GM18870 (cell line): Measurements from ENCODE around the gene SLC14A1.

ENCODE experiments used
- ATAC-seq: cut with Tn5 transposase; IDR thresholded peaks from one replicate; pipeline ENCODE4 v1.9.1; 2021; ENCODE audit warnings: moderate library complexity; ENCODE audit not compliant: unreplicated experiment

The SLC14A1 gene

DNA sequence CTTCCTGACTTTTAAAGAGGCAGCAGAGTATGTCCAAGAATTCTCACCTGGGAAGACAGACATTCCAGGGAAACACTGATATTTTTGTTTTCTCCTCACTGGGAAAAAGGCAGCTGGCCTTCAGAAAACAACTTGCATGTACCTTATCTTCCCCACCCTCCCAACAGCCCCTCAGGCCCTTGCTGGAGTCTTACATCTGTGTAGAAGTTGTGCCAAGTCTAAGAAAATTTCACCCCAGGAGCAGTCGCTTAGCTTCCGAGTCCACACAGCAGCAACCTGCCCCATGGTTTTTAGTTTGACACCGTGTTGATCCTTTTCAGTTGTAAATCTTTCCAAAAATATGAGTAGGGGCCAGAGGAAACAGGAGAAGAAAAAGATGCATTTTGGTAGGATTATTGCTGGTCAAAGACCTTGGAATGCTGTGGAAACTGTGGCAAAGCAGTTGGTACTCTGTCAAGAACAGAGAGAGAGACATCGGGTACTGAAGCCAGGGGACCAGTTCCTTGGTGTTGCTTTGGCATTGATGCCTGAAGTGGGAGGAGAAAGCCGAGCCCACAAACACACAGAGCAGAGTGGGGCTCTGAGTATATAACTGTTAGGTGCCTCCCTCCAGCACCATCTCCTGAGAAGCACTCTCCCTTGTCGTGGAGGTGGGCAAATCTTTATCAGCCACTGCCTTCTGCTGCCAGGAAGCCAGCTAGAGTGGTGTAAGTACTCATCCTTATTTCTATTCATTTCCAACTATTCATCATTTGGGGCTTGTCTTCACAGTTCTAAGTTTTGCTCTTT, at the start of gene SLC14A1:
TSS of gene SLC14A1 (plus strand) at position 615 of the 789 bp plus-strand sequence. CDS start 6,140 bp downstream, outside the sequence.
- ATAC-seq, result no peak

DNA sequence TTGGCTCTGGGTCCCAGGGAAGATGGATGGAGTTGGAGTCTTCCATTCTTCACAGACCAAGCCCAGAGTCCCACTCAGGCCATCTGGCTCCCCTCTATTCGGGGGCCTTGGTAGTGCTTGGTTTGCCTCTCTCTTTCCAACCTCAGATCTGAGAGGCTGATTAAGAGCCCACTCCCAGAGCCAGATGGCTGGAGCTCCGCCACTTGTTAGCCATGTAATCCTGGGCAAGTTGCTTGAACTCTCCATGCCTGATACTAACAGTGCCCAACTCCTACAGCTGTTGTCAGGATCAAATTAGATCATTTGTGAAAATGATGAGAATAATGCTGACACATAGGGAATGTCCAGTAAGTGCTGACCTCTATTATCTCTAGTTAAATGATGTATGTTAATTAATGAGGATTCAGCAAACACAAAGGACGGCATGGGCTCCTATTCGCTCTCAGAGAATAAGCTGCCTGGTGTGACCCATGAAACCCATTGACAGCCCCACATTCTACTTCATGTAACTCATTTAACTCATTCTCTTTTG, 46.6 kb upstream of the SLC14A1 start:
- no peak for ATAC-seq

DNA sequence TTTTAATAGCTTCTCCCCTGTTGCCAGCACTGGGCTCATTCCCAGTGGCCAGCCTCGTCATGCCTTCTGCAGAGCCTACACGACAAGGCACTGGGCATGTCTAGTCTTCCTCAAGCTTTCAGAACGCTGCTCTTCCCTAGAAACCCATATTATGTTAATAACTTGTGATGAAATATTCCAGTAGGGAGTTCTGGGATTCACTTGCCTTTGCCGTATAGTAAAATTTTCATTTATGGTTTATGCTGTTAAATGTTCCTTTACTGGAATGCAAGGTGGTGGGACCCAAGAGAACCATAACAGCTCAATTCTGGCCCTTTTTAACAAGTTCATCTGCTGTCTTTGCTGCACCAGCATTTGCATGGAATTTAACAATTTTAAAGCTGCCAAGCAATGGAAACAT, 45.5 kb upstream of the SLC14A1 start:
- ATAC-seq, result no peak

DNA sequence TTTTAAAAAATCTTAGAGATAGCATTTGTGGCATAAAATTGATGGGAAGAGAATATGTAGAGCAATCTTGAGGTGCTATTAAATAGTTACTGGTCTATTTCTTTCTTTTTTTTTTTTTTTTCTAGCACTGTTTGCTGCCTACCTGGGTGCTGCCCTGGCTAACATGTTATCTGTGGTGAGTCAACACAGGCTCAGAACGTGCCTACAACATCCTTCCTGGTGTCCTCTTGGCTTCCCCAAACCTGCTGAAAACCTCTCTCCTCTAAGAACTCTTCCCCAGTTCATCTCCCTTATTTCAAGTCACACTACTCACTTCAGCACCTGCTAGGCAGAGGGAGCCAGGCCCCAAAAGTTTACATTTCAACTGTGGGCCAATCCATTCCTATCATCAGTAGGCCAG, 45.1 kb upstream of the SLC14A1 start:
- no peak for ATAC-seq

DNA sequence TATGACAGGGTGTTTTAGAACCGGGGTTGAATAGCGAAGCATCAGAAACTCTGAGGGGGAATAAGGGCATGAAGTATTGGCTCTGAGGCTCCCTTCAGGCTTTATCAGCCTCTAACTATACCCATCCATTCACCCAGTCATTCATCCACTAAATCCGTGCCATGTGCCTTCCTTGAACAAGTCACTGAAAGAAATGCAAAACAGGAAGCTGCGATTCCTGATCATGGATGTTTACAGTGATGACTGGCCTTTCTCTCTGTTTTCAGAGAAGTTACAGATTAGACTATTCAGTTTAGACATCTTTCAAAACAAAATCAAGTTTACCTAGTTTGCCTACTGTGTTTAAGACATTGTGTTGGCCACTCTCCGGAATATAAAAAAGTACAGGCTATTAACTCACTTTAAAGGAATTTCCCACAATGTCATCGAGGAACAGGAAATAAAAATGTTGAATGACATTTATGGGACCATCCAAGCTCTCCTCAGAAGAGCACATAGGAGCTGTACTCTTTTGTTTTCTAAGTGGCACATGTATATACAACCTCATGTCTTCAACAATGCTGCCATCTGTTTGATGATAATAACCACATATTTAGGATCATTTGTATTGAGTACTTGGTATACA, 43.8 kb upstream of the SLC14A1 start:
- ATAC-seq, result no peak

DNA sequence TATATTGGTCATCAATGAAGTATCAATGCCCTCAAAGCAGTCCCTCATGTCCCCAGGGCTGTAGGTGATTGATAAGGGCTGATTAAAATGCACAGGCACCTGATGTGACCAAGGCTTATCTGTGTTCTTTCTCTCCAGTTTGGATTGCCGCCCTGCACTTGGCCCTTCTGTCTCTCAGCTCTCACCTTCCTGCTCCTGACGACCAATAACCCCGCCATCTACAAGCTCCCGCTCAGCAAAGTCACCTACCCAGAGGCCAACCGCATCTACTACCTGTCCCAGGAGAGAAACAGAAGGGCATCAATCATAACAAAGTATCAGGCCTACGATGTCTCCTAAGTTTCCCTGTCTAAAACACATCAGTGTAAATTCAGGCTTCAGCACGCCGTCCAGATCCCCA, 41.8 kb upstream of the SLC14A1 start:
- no peak for ATAC-seq

DNA sequence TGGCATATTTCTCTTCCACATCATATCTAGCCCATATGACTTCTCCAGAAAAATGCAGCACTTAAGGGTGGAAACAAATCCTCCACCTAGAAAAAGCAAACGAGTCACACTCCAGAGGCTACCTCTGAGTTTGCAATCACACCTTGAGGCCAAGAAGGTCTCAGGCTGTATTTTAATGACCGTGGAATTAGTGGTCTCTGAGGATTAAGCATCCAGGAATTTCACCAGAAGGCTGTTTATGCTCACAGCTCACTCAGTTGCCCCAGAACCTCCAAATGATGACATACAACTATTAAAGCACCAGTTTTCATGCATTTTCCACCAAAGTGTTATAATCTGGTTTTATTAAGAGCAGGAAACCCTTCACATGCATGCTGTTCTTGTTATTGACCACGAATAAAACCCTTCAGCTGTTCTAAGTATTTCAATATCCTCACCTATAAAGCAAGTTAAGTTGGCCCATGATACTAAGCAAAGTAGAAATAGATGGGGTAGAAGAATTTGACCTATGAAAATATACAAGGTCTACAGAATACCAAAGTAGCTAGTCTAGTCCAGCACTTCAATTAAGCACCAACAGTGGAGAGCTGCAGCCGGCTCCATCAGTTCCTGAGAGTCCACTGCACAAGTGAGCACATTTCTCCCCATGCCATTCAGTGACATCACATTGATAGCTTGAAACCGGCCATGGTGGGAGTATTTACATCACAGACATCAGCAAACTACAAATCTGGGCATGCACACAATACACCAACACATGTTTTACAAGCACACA, 39.5 kb upstream of the SLC14A1 start:
- ATAC-seq, result no peak

DNA sequence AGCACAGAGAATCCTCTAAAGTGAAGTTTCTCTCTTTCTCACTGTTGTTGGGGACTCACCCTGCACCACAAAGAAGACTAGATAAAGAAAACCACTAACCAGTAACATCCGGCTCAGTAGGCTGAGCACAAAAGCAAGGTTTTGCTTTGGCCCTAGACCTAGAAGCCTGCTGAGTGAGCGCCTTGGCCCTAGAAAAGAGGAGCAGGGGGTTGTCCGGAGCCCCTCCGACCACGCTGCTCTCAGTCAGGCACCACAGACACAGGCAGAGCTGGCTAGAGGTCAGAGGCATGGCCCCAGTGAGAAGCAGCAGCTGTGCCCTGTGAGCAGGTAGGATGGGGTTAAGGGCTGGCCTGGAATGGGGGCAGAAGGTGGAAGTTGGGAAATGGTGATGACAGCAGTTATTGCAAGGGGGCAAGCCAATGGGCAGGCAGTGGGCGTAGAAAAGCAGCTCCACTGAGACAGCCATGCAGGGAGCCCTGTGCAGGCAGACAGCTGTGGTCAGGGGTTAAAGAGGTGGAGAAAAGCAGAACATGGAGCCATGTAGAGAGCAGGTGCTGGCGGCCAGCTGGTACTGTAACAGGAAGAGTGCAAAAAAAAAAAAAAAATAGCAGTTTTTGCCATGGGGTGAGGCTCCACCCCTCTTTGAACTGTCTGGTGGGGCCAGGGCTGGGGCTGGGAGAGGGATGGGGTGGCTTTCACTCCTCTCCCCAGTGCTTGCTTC, 36.9 kb upstream of the SLC14A1 start:
- peak; percentile 88 for ATAC-seq

DNA sequence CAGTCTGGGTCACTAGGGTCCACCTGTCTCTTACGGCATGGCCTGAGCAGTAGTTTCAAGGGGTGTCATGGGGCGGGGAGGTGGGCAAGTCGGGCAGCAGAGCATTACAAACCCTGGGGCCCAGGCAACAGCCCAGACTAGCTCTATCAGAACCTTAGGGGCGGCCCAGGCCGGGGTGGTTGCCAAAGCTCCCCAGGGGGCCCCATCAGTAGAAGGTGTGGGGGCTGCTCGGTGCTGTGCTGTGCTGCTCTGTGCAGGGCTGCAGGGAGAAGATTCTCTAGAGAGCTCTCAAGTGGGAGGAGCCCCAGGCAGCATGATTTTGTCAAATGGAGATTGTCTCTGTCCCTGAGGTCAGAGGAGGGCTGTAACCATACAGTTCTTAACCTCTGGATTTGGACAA, 36.4 kb upstream of the SLC14A1 start:
- peak; percentile 17 for ATAC-seq

DNA sequence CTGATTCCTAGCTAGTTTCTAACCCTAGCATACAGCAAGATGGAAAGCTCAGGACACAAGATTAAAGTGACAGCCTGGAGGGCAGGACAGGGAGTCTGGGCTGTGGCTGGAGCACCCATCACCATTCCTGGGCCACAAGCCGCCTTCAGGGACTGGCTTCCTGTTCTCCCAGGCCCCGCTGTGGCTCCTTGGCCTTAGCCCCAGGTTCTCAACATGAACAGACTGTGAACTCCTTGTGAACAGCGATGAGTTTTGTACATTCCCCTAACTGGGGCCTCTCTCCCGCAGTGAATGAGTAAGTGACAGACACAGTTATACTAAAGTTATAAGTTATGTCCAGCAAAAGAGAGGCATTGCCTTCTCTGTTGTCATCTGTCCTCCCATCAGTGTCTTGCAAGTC, 35.9 kb upstream of the SLC14A1 start:
- no peak for ATAC-seq

DNA sequence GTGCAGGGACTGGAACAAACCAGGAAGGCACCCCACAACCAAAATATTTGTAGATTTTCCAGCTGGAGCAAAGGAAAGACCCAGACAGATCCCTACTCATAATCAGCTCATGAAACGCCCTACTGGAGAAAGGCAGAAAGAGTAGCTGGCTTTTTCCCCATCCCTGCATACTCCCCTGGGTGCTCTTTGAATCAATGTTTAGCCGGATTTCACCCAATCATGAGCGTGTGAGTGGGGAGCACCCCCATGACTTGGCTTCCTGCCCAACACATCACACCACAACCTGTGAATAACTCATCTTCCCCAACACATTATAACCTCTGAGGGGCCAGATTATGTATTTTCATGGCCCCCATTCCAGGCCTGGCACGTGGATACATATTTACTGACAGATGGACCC, 35.1 kb upstream of the SLC14A1 start:
- no peak for ATAC-seq

DNA sequence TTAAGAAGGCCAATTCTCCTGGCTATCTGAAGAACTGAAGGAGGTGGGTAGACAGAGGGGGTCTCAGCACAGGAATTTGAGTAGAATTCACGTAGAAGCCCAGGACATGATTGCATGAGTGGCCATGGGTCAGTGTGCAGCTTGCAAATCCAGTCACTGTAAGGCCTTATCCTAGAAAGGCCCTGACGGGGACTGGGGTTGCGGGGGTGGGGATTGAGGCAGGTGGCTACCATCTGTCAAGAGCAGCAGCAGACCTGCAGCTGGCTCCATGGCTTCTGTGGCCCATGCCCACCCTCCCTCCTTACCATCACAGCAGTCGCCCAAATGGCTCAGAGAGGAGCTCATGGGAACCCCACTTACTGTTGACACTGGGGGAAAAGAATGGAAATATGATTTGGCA, 34.6 kb upstream of the SLC14A1 start:
- ATAC-seq, result no peak

DNA sequence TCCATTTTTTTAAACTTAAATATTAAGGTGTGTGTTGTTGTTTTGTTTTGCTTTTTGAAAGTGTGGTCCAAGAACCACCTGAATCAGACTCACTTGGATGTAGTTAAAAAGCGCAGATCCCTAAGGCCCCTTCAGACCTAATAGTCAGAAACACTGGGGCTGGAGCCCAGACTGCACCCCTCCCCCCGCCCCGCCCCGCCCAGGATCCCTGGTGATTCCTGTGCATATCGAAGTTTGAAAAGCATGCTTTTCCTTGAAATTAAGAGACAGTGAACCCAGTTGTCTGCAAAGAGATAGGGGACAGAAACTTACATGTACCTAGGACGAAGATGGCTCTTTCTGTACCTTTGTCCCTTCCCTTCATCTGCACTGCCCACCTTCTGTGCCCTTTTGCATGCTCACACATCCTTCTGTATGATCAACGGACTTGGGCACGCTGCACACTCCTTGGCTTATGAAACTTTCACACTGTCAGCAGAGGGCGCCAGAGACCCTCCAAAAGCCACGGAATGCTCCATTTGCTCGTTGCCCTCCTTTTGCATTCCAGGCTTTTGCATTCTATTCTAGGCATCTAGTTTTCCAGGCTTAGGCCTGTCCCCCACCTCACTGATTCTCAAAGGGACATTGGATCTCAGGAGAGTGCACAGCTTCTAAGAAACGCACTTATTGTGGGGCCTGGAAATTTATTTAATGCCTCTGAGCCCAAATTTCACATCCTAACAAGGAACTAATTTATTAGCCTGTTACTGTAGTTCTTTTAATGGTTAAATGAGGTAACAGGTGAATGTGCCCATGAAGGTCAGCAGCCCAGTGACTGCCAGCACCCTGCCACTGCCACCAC, 32.8 kb upstream of the SLC14A1 start:
- ATAC-seq, result no peak

DNA sequence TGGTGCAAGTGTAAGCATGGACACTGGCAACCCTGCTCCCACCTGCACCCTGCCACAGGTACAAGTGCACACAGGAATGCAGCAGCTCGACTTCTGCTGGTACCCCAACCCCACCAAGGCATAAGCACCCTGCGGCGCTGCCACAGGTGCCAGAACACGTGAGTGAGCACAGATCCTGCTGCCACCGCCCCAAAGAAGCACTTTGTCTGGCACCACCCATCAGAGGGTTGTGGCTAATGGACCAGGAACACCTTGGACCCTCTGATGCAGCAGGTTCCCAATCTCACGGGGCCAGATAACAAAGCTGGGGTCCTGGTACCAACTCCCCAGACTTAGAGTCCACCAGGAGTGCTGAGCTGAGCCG, 32.2 kb upstream of the SLC14A1 start:
- ATAC-seq, result no peak

DNA sequence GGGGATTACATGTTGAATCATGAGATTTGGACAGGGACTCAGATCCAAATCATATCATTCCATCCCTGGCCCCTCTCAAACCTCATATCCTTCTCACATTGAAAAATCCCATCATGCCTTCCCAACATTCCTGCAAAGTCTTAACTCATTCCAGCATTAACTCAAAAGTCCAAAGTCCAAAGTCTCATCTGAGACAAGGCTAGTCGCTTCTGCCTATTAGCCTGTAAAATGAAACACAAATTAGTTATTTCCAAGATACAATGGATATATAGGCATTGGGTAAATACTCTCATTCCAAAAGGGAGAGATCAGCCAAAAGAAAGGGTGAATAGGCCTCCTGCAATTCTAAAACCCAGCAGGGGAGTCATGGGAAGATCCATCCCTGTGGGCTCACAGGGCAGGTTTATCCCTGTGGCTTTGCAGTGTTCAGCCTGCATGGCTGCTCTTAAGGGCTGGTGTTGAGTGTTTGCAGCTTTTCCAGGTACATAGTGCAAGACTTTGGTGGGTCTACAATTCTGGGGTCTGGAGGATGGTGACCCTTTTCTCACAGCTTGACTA, 21.2 kb upstream of the SLC14A1 start:
- no peak for ATAC-seq

DNA sequence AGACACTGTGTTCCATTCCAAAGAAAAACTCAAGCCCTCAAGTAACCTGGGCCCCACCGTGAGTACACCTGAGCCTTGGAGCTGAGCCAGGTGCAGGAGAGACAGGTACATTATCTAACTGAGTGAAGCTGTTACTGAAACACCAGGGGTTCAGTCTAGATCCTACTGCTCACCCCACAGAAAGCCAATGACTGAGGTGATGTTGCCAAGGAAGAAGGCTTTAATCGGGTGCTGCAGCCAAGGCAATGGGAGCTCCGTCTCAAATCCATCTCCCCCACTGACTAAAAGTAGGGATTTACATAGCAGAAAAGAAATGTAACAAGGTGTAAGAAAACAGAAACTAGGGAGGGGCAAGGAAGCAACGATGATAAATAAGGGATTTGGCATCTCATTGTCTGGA, 15.2 kb upstream of the SLC14A1 start:
- ATAC-seq, result no peak

DNA sequence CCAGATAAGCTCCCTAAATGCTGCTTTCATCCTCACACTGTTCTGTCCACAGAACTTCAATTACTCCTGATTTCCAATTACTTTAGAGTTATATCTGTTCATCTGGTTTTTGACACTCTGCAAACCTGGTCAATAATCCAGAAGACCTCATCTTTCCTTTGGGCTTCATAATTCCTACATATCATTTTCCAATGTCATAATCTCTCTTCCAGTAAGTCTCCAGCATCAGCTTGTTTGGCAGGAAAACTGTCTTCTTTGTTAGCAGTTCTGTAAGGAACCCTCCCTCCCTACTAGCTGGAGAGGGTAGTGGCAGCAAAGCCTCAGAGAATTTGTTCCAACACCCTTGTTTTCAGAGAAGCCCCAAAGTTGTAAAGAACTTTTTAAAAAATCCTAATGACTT, 11.9 kb upstream of the SLC14A1 start:
- no peak for ATAC-seq

DNA sequence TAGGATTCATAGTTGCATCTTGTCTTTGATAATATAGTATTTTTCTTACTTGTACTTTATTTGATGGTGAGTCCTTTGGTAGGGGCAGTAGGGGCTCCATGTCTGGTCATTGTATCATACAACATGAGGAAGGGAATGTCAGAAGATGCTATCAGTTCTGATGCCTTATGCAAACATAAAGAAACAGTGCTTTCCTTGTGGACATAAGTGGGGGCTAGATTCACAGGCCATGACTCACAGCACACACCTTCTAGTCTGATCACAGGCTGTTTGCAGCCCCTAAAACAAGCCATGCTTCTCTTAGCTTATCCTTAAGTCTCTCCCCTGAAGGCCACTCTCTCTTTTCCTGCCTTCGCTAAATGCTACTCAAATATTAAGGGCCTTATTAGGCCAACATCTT, 10.7 kb upstream of the SLC14A1 start:
- no peak for ATAC-seq

DNA sequence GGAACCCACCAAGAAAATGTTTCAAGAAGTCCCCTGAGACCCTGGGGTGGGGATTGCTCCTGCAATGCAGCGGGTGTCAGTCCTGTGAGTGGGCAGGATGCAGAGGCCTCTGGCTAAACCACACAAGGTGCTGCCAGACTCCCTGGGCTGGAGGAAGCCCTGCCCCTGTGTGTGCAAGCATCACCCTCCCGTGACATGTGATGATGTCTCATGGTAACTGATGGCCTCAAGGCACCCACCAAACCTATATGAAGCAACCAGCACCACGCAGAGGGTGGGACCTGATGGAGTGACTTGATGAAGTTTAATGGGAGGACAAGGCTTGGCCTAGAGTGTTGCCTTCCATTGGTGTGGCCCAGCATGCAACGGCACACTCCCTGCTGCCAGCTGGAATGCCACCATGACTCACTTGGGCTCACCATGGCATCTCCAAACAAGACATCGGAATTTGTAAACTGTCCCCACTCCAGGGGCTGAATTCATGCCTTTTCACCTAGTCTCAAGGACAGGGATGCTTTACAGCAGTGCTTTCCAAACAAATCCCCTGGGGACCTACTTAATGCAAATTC, 8.7 kb upstream of the SLC14A1 start:
- no peak for ATAC-seq

DNA sequence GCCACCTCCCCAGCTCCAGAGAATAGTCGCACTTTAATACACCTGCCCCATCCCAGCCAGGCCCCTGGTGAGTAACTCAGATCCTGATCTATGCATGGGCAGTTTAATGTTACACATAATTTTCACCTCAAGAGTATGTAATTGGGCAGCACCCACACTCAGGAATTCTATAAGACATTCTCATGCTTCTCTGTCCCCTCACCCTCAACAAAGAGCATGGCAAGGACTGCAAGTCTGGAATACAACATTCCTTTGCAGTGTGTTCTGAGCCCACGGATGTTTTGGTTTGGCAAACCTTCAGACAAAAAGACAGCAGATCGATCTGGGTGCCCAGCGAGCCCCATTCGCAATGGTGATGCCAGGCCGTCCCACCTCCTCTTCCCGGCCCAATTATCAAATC, 4.9 kb upstream of the SLC14A1 start:
- ATAC-seq, result no peak
